ENCODE data around the gene KCTD1. TPM values are rescaled to one million over a fixed set of nuclear protein-coding genes. Genes with fewer than 3 reads are reported as not detected.
A peak's percentile ranks its signal among the peaks of the same experiment; 100 is the strongest.

KCTD1 gene
- total RNA-seq, 6 experiments from 2014 or later: 14.7 to 18.5 (median 17.7) TPM

- H3K27ac Mint-ChIP-seq: peak overlapping the region; percentile 71; the same call in 1 of the 2 replicates
- H3K4me1 Mint-ChIP-seq (ENCODE audit: low read depth): peaks cover 40% of the 10 kb centered on the region
- peaks cover 12% of the 10 kb centered on the region; the same call in 1 of the 2 replicates for H3K36me3 Mint-ChIP-seq (ENCODE audit: low read depth)
- no peak for DNase-seq
- no peaks in the 10 kb centered on the region for H3K9me3 Mint-ChIP-seq
- no peaks in the 10 kb centered on the region; the same call in 1 of the 2 replicates for H3K27me3 Mint-ChIP-seq (ENCODE audit: insufficient read depth)
- TF ChIP-seq CTCF (IDR thresholded peaks at IDR 0.05): no peak
- H3K4me3 Mint-ChIP-seq: no peak overlapping the region
These were observed 88.5 kb downstream of the KCTD1 start for GRCh38 chr18:26459884-26460283.

GRCh38 chr18:26459340-26459739 is 89.0 kb downstream of the KCTD1 start:
- H3K36me3 Mint-ChIP-seq (ENCODE audit: low read depth): peaks cover 14% of the 10 kb centered on the region
- peak overlapping the region; percentile 71 for H3K27ac Mint-ChIP-seq
- no peak for TF ChIP-seq CTCF (IDR thresholded peaks at IDR 0.05)
- no peak for DNase-seq
- H3K9me3 Mint-ChIP-seq: no peaks in the 10 kb centered on the region
- H3K4me1 Mint-ChIP-seq (ENCODE audit: low read depth): peaks cover 40% of the 10 kb centered on the region
- no peaks in the 10 kb centered on the region; the same call in 1 of the 2 replicates for H3K27me3 Mint-ChIP-seq (ENCODE audit: insufficient read depth)
- peak overlapping the region; percentile 37; the same call in 1 of the 2 replicates for H3K4me3 Mint-ChIP-seq

GRCh38 chr18:26458526-26459232 is 89.7 kb downstream of the KCTD1 start:
- TF ChIP-seq CTCF (IDR thresholded peaks at IDR 0.05): no peak
- Mint-ChIP-seq H3K9me3 (no peaks in the 10 kb centered on the region), H3K27me3 (ENCODE audit: insufficient read depth) (no peaks in the 10 kb centered on the region; the same call in 1 of the 2 replicates), H3K36me3 (ENCODE audit: low read depth) (peaks cover 18% of the 10 kb centered on the region), H3K4me3 (peak overlapping the region; percentile 37), H3K4me1 (ENCODE audit: low read depth) (peaks cover 40% of the 10 kb centered on the region), H3K27ac (peak overlapping the region; percentile 71)
- DNase-seq: peak; percentile 48

- Mint-ChIP-seq H3K27ac (peak overlapping the region; percentile 71; the same call in 1 of the 2 replicates), H3K27me3 (ENCODE audit: insufficient read depth) (no peaks in the 10 kb centered on the region; the same call in 1 of the 2 replicates), H3K36me3 (ENCODE audit: low read depth) (peaks cover 18% of the 10 kb centered on the region), H3K9me3 (no peaks in the 10 kb centered on the region), H3K4me3 (no peak overlapping the region), H3K4me1 (ENCODE audit: low read depth) (peaks cover 40% of the 10 kb centered on the region)
- no peak for DNase-seq
- TF ChIP-seq CTCF (IDR thresholded peaks at IDR 0.05): no peak
These were observed 90.6 kb downstream of the KCTD1 start for GRCh38 chr18:26457611-26458353.

- no peak for TF ChIP-seq CTCF (IDR thresholded peaks at IDR 0.05)
- Mint-ChIP-seq H3K4me1 (ENCODE audit: low read depth) (peaks cover 40% of the 10 kb centered on the region), H3K9me3 (no peaks in the 10 kb centered on the region), H3K36me3 (ENCODE audit: low read depth) (peaks cover 18% of the 10 kb centered on the region), H3K27me3 (ENCODE audit: insufficient read depth) (no peaks in the 10 kb centered on the region), H3K27ac (no peak overlapping the region), H3K4me3 (no peak overlapping the region)
- no peak for DNase-seq
These were observed 91.2 kb downstream of the KCTD1 start for GRCh38 chr18:26457195-26457594.
